Measurements from ENCODE around the gene PLXNC1.

The PLXNC1 gene

GRCh38 chr12:94182986-94183707 lies 34.8 kb downstream of the PLXNC1 start:
- DNase-seq, result no peak

GRCh38 chr12:94183708-94184379 lies 35.5 kb downstream of the PLXNC1 start:
- DNase-seq, result peak in 2 of 4 experiments; percentile 29 to 30

GRCh38 chr12:94184995-94185719 lies 36.8 kb downstream of the PLXNC1 start:
- no peak for DNase-seq

- DNase-seq, result no peak
Observed at GRCh38 chr12:94185801-94186200, 37.4 kb downstream of the PLXNC1 start.

GRCh38 chr12:94186278-94187241 lies 38.2 kb downstream of the PLXNC1 start:
- DNase-seq, result no peak

- DNase-seq, result no peak
Observed at GRCh38 chr12:94187361-94187760, 39.0 kb downstream of the PLXNC1 start.

GRCh38 chr12:94190623-94191022 lies 42.2 kb downstream of the PLXNC1 start:
- DNase-seq, result no peak

- no peak for DNase-seq
Observed at GRCh38 chr12:94191023-94191422, 42.6 kb downstream of the PLXNC1 start.

- no peak for DNase-seq
Observed at GRCh38 chr12:94191811-94192210, 43.4 kb downstream of the PLXNC1 start.

- no peak for DNase-seq
Observed at GRCh38 chr12:94192506-94192905, 44.1 kb downstream of the PLXNC1 start.

- DNase-seq, result no peak
Observed at GRCh38 chr12:94193168-94193567, 44.8 kb downstream of the PLXNC1 start.

- DNase-seq, result peak in 1 of 4 experiments; percentile 23
Observed at GRCh38 chr12:94195483-94195882, 47.1 kb downstream of the PLXNC1 start.

- DNase-seq, result no peak
Observed at GRCh38 chr12:94198469-94198868, 50.1 kb downstream of the PLXNC1 start.

GRCh38 chr12:94198872-94199271 lies 50.5 kb downstream of the PLXNC1 start:
- DNase-seq, result no peak

GRCh38 chr12:94200069-94200468 lies 51.7 kb downstream of the PLXNC1 start:
- no peak for DNase-seq

GRCh38 chr12:94200695-94201094 lies 52.3 kb downstream of the PLXNC1 start:
- DNase-seq, result no peak

- no peak for DNase-seq
Observed at GRCh38 chr12:94202245-94203180, 54.1 kb downstream of the PLXNC1 start.

GRCh38 chr12:94203181-94203546 lies 54.8 kb downstream of the PLXNC1 start:
- no peak for DNase-seq

GRCh38 chr12:94203796-94204195 lies 55.4 kb downstream of the PLXNC1 start:
- no peak for DNase-seq

GRCh38 chr12:94204499-94205247 lies 56.3 kb downstream of the PLXNC1 start:
- peak in 2 of 4 experiments; percentile 24 to 39 for DNase-seq

Measured in suppressor macrophage (primary cell).